WTC11 (cell line): Measurements from ENCODE around the gene LRMDA. TPM values are rescaled to one million over a fixed set of nuclear protein-coding genes. Genes with fewer than 3 reads are reported as not detected.

Experiments used
- ATAC-seq: fragments of 200-7000 bp; cut with Tn5 transposase; 2 replicates; pipeline ENCODE4 v1.10.0; 2021; ENCODE audit warnings: mild to moderate bottlenecking, moderate library complexity
- CTCF ChIA-PET: fragments of 300-600 bp; sonication (Branson Sonifier 250); formaldehyde crosslinking; loops from one replicate; lab custom pipeline; 2021; ENCODE audit warnings: antibody characterized with exemption; lab: Charles Lee
- POLR2A ChIA-PET: fragments of 350-600 bp; sonication (Branson Sonifier 250); formaldehyde crosslinking; loops from one replicate; lab custom pipeline; 2021; ENCODE audit warnings: antibody characterized with exemption; lab: Charles Lee
- DNase-seq: peaks from one replicate; pipeline ENCODE4 v3.0.0; 2021; ENCODE audit warnings: low spot score
- H3K27ac Mint-ChIP-seq: 2 replicates; pipeline ENCODE4 v1.8.0; 2021; ENCODE audit warnings: mixed read lengths
- H3K27me3 Mint-ChIP-seq: 2 replicates; pipeline ENCODE4 v1.8.0; 2021; ENCODE audit warnings: low read depth, mild to moderate bottlenecking, moderate library complexity, mixed read lengths
- H3K36me3 Mint-ChIP-seq: 2 replicates; pipeline ENCODE4 v1.8.0; 2021; ENCODE audit warnings: mixed read lengths
- H3K4me1 Mint-ChIP-seq: 2 replicates; pipeline ENCODE4 v1.8.0; 2022; ENCODE audit warnings: mixed read lengths
- H3K4me3 Mint-ChIP-seq: 2 replicates; pipeline ENCODE4 v1.8.0; 2021; ENCODE audit warnings: mild to moderate bottlenecking, moderate library complexity, mixed read lengths
- H3K9me3 Mint-ChIP-seq: 2 replicates; pipeline ENCODE4 v1.8.0; 2021; ENCODE audit warnings: mixed read lengths
- ATF6 ChIP-seq: sonication (generic); formaldehyde crosslinking; IDR thresholded peaks from 2 replicates; pipeline ENCODE4 v1.8.1; 2023; ENCODE audit warnings: mild to moderate bottlenecking, missing genetic modification reagents
- CREB1 ChIP-seq: sonication (generic); formaldehyde crosslinking; IDR thresholded peaks from 2 replicates; pipeline ENCODE4 v1.8.0; 2023; ENCODE audit warnings: mild to moderate bottlenecking, missing genetic modification reagents
- CTCF ChIP-seq: fragments of 200-600 bp; IDR thresholded peaks from 2 replicates; pipeline ENCODE4 v1.8.0; 2022; ENCODE audit warnings: antibody characterized with exemption
- E2F1 ChIP-seq: sonication (generic); formaldehyde crosslinking; IDR thresholded peaks from 2 replicates; pipeline ENCODE4 v1.8.0; 2022; ENCODE audit warnings: mild to moderate bottlenecking, missing genetic modification reagents
- ELF4 ChIP-seq: sonication (generic); formaldehyde crosslinking; IDR thresholded peaks from 2 replicates; pipeline ENCODE4 v1.8.1; 2022; ENCODE audit warnings: low read depth, mild to moderate bottlenecking, moderate library complexity, missing genetic modification reagents
- ETV6 ChIP-seq: sonication (generic); formaldehyde crosslinking; IDR thresholded peaks from 2 replicates; pipeline ENCODE4 v1.8.1; 2022; ENCODE audit warnings: mild to moderate bottlenecking, missing genetic modification reagents
- FOXP1 ChIP-seq: sonication (generic); formaldehyde crosslinking; IDR thresholded peaks from 2 replicates; pipeline ENCODE4 v1.8.0; 2022; ENCODE audit warnings: missing genetic modification reagents, mild to moderate bottlenecking, moderate library complexity, borderline replicate concordance
- IRF1 ChIP-seq: sonication (generic); formaldehyde crosslinking; IDR thresholded peaks from 2 replicates; pipeline ENCODE4 v1.8.0; 2023; ENCODE audit warnings: missing genetic modification reagents
- IRF2 ChIP-seq: sonication (generic); formaldehyde crosslinking; IDR thresholded peaks from 2 replicates; pipeline ENCODE4 v1.8.0; 2022; ENCODE audit warnings: low read depth, missing genetic modification reagents, borderline replicate concordance
- JAZF1 ChIP-seq: fragments of 250-450 bp; sonication (Bioruptor Pico); IDR thresholded peaks from 2 replicates; pipeline ENCODE4 v1.9.0; 2021; ENCODE audit warnings: moderate library complexity, mild to moderate bottlenecking, inconsistent platforms
- MAX ChIP-seq: sonication (generic); formaldehyde crosslinking; IDR thresholded peaks from 2 replicates; pipeline ENCODE4 v1.8.0; 2022; ENCODE audit warnings: mild to moderate bottlenecking, missing genetic modification reagents
- NR1H2 ChIP-seq: sonication (generic); formaldehyde crosslinking; IDR thresholded peaks from 2 replicates; pipeline ENCODE4 v1.9.0; 2021; ENCODE audit warnings: mild to moderate bottlenecking, moderate library complexity, missing genetic modification reagents
- SP1 ChIP-seq: sonication (generic); formaldehyde crosslinking; conservative IDR thresholded peaks from 2 replicates; pipeline ENCODE4 v1.8.1; 2022; ENCODE audit warnings: missing genetic modification reagents
- TEAD4 ChIP-seq: sonication (generic); formaldehyde crosslinking; IDR thresholded peaks from 2 replicates; pipeline ENCODE4 v1.8.0; 2022; ENCODE audit warnings: mild to moderate bottlenecking, missing genetic modification reagents
- ZBTB21 ChIP-seq: sonication (generic); formaldehyde crosslinking; IDR thresholded peaks from 2 replicates; pipeline ENCODE4 v1.8.1; 2023; ENCODE audit warnings: mild to moderate bottlenecking, missing genetic modification reagents, borderline replicate concordance
- total RNA-seq: library from RNA; stranded (reverse); gene quantifications from 3 replicates; pipeline ENCODE4 v1.2.3, GENCODE V29; 2021
- TF ChIP-seq, protein P1 (sequence below): sonication (generic); formaldehyde crosslinking; IDR thresholded peaks from 2 replicates; pipeline ENCODE4 v1.8.0; 2022; ENCODE audit warnings: mild to moderate bottlenecking, missing genetic modification reagents
- TF ChIP-seq, protein P2 (sequence below): sonication (generic); formaldehyde crosslinking; IDR thresholded peaks from 2 replicates; pipeline ENCODE4 v1.8.1; 2023; ENCODE audit warnings: mild to moderate bottlenecking, missing genetic modification reagents, moderate library complexity

Gene LRMDA
- total RNA-seq, 1 experiment from 2014 or later = 0.92 TPM

GRCh38 chr10:76492678-76493472 lies 1061.5 kb downstream of the LRMDA start:
- H3K36me3 Mint-ChIP-seq = peaks cover 15% of the 10 kb centered on the region
- no peak for DNase-seq
- ATAC-seq = no peak
- H3K4me1 Mint-ChIP-seq = peaks cover 11% of the 10 kb centered on the region
- no peak overlapping the region for H3K4me3 Mint-ChIP-seq
- peaks cover 46% of the 10 kb centered on the region for H3K9me3 Mint-ChIP-seq
- POLR2A ChIA-PET = no interaction called here
- CTCF ChIA-PET = no interaction called here
- H3K27ac Mint-ChIP-seq = no peak overlapping the region
- TF ChIP-seq IRF2 (no peak), CREB1 (CRISPR knock-in tag) (no peak)
- H3K27me3 Mint-ChIP-seq = no peaks in the 10 kb centered on the region; the same call in 1 of the 2 replicates

- H3K36me3 Mint-ChIP-seq = no peaks in the 10 kb centered on the region; the same call in 1 of the 2 replicates
- no peak for DNase-seq
- ChIA-PET CTCF (no interaction called here), POLR2A (no interaction called here)
- peaks cover 11% of the 10 kb centered on the region for H3K9me3 Mint-ChIP-seq
- peaks cover 11% of the 10 kb centered on the region for H3K4me1 Mint-ChIP-seq
- no peak for ATAC-seq
- no peaks in the 10 kb centered on the region for H3K27me3 Mint-ChIP-seq
- no peak overlapping the region for H3K27ac Mint-ChIP-seq
- H3K4me3 Mint-ChIP-seq = no peak overlapping the region
- TF ChIP-seq IRF1 (CRISPR knock-in tag) (no peak), SP1 (CRISPR knock-in tag) (no peak), FOXP1 (no peak), ATF6 (CRISPR knock-in tag) (no peak), JAZF1 (CRISPR knock-in tag) (no peak), ELF4 (no peak), MAX (CRISPR knock-in tag) (no peak), ETV6 (no peak), CTCF (no peak), ZBTB21 (CRISPR knock-in tag) (no peak), TEAD4 (no peak), E2F1 (CRISPR knock-in tag) (no peak), NR1H2 (CRISPR knock-in tag) (no peak)
- TF ChIP-seq, protein P1, sequence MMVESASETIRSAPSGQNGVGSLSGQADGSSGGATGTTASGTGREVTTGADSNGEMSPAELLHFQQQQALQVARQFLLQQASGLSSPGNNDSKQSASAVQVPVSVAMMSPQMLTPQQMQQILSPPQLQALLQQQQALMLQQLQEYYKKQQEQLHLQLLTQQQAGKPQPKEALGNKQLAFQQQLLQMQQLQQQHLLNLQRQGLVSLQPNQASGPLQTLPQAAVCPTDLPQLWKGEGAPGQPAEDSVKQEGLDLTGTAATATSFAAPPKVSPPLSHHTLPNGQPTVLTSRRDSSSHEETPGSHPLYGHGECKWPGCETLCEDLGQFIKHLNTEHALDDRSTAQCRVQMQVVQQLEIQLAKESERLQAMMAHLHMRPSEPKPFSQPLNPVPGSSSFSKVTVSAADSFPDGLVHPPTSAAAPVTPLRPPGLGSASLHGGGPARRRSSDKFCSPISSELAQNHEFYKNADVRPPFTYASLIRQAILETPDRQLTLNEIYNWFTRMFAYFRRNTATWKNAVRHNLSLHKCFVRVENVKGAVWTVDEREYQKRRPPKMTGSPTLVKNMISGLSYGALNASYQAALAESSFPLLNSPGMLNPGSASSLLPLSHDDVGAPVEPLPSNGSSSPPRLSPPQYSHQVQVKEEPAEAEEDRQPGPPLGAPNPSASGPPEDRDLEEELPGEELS (CRISPR knock-in tag) = no peak
- TF ChIP-seq, protein P2, sequence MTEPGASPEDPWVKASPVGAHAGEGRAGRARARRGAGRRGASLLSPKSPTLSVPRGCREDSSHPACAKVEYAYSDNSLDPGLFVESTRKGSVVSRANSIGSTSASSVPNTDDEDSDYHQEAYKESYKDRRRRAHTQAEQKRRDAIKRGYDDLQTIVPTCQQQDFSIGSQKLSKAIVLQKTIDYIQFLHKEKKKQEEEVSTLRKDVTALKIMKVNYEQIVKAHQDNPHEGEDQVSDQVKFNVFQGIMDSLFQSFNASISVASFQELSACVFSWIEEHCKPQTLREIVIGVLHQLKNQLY (CRISPR knock-in tag) = no peak
Measured at GRCh38 chr10:76497666-76498065, 1066.2 kb downstream of the LRMDA start.
